GM18873 (cell line): ENCODE measurements around the gene WWC2.
"Not testable (repeated sequence)": the region's sequence is repeated elsewhere in the genome, so short reads cannot be mapped to it uniquely, and the experiment has no call there.

Experiments used
- ATAC-seq: cut with Tn5 transposase; IDR thresholded peaks from one replicate; pipeline ENCODE4 v1.9.1; 2021; ENCODE audit warnings: mild to moderate bottlenecking, moderate library complexity, moderate number of reproducible peaks; ENCODE audit not compliant: unreplicated experiment, low FRiP score

The WWC2 gene

GRCh38 chr4:183099537-183100297 is 660 bp downstream of the WWC2 start:
- ATAC-seq = no peak

- ATAC-seq = no peak
These were observed 1.2 kb downstream of the WWC2 start for GRCh38 chr4:183100298-183100599.

- no peak for ATAC-seq
These were observed 1.8 kb downstream of the WWC2 start for GRCh38 chr4:183100827-183101226.

- ATAC-seq = no peak
These were observed 3.0 kb downstream of the WWC2 start for GRCh38 chr4:183101956-183102480.

GRCh38 chr4:183105092-183105491 is 6.0 kb downstream of the WWC2 start:
- no peak for ATAC-seq

GRCh38 chr4:183106839-183107238 is 7.8 kb downstream of the WWC2 start:
- no peak for ATAC-seq

GRCh38 chr4:183107891-183108459 is 8.9 kb downstream of the WWC2 start:
- ATAC-seq = no peak

- no peak for ATAC-seq
These were observed 11.2 kb downstream of the WWC2 start for GRCh38 chr4:183110244-183110643.

- ATAC-seq = no peak
These were observed 12.4 kb downstream of the WWC2 start for GRCh38 chr4:183111452-183111885.

GRCh38 chr4:183118141-183118540 is 19.1 kb downstream of the WWC2 start:
- ATAC-seq = no peak

- ATAC-seq = no peak
These were observed 19.5 kb downstream of the WWC2 start for GRCh38 chr4:183118585-183118984.

- ATAC-seq = not testable (repeated sequence)
These were observed 22.6 kb downstream of the WWC2 start for GRCh38 chr4:183121660-183122059.

GRCh38 chr4:183124228-183124627 is 25.2 kb downstream of the WWC2 start:
- no peak for ATAC-seq

GRCh38 chr4:183124865-183125264 is 25.8 kb downstream of the WWC2 start:
- no peak for ATAC-seq

GRCh38 chr4:183129125-183129524 is 30.1 kb downstream of the WWC2 start:
- no peak for ATAC-seq

- ATAC-seq = no peak
These were observed 30.6 kb downstream of the WWC2 start for GRCh38 chr4:183129675-183130074.

- no peak for ATAC-seq
These were observed 31.5 kb downstream of the WWC2 start for GRCh38 chr4:183130328-183131155.

GRCh38 chr4:183132081-183132480 is 33.0 kb downstream of the WWC2 start:
- no peak for ATAC-seq

- no peak for ATAC-seq
These were observed 33.8 kb downstream of the WWC2 start for GRCh38 chr4:183132865-183133264.

GRCh38 chr4:183136855-183137254 is 37.8 kb downstream of the WWC2 start:
- ATAC-seq = no peak

GRCh38 chr4:183139058-183139750 is 40.1 kb downstream of the WWC2 start:
- no peak for ATAC-seq
